ENCODE data around the gene IFNA8.

- TF ChIP-seq EZH2phosphoT487 (IDR thresholded peaks at IDR 0.05; ENCODE audit: insufficient read depth, low read depth) (no peak), EZH2 (IDR thresholded peaks at IDR 0.05; ENCODE audit: insufficient read depth, poor library complexity, severe bottlenecking) (no peak)
These were observed 9.0 kb upstream of the IFNA8 start for GRCh38 chr9:21399956-21400355.
